OCI-LY3 (cell line): Measurements from ENCODE around the gene PLD4.

Experiments used
- EZH2phosphoT487 ChIP-seq: fragments of 200-600 bp; shearing (Covaris generic); IDR thresholded peaks from 2 replicates; pipeline ENCODE4 v1.6.1; 2018; ENCODE audit warnings: antibody characterized with exemption, mixed run types, low read depth
- TF ChIP-seq, protein P1 (sequence below): fragments of 200-600, 300-600 bp; sonication (generic); IDR thresholded peaks from 2 replicates; pipeline ENCODE4 v1.5.1; 2014; ENCODE audit warnings: antibody characterized with exemption, low read length, low read depth

DNA sequence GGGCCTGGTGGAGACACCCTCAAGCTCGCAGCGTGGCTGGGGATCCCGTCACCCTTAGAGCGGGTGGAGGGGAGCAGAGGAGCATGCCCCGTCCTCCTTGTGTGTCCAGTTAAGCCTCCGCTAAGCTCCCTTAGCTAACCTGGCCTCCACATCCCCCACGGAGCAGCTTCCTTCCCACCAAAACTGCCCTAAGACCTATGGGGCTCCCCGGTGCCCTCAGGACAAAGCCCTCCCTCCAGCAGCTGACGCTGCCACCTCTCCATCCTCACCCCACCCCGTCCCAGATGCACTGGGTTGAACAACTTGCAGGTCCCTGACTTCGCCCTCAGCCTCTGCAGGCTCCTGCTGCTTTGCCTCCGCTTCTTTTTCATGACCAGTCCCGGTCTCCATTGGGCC, 49.5 kb downstream of the PLD4 start:
- TF ChIP-seq, protein P1, sequence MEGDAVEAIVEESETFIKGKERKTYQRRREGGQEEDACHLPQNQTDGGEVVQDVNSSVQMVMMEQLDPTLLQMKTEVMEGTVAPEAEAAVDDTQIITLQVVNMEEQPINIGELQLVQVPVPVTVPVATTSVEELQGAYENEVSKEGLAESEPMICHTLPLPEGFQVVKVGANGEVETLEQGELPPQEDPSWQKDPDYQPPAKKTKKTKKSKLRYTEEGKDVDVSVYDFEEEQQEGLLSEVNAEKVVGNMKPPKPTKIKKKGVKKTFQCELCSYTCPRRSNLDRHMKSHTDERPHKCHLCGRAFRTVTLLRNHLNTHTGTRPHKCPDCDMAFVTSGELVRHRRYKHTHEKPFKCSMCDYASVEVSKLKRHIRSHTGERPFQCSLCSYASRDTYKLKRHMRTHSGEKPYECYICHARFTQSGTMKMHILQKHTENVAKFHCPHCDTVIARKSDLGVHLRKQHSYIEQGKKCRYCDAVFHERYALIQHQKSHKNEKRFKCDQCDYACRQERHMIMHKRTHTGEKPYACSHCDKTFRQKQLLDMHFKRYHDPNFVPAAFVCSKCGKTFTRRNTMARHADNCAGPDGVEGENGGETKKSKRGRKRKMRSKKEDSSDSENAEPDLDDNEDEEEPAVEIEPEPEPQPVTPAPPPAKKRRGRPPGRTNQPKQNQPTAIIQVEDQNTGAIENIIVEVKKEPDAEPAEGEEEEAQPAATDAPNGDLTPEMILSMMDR, result no peak
- no peak for TF ChIP-seq EZH2phosphoT487
